ENCODE data around the gene CCDC144A.
"Not testable (repeated sequence)": the region's sequence is repeated elsewhere in the genome, so short reads cannot be mapped to it uniquely, and the experiment has no call there.

The CCDC144A gene

DNA sequence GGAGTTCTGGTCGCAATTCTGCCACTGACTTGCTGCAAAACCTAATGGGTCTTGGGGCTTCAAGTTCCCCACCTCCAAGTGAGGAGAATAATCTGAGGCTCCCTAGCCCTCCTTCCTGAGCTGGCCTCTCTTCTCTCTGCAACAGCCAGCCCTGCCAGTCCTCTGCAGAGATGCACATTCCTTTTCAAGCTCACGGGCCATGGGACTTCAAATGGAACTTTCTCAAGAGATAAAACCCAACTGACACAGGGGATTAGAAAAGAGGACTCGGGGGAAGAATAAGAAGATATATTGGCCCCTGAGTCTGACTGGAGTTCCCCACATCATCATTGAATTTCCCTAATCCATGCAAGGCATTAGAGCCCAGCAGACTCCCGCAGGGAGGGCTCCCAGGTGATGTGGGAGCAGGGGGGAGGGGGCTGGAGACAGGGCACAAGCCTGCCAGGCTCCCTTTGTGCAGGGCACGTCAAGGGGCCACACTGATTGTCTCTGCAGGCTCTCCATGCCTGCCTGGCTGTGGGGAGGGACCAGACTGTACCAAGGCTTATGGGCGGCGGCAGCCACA, 131.0 kb downstream of the CCDC144A start:
- no peak for DNase-seq

DNA sequence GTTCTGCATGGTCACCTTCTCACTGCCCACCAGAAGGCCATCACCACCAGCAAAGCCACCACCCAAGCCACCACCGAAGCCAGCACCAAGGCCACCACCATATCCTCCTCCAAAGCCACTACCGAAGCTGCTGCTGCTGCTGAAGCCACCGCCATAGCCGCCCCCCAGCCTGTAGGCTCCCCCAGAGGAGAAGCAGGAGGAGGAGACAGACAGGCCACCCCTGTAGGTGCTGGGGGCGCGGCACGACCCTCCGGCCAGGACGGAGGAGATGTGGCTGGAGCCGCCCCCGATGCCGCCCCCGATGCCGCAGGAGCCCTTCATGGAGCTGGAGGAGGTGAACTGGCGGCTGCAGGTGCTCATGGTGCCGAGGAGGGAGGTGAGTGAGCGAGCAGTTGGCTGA, 132.1 kb downstream of the CCDC144A start:
- not testable (repeated sequence) for DNase-seq

DNA sequence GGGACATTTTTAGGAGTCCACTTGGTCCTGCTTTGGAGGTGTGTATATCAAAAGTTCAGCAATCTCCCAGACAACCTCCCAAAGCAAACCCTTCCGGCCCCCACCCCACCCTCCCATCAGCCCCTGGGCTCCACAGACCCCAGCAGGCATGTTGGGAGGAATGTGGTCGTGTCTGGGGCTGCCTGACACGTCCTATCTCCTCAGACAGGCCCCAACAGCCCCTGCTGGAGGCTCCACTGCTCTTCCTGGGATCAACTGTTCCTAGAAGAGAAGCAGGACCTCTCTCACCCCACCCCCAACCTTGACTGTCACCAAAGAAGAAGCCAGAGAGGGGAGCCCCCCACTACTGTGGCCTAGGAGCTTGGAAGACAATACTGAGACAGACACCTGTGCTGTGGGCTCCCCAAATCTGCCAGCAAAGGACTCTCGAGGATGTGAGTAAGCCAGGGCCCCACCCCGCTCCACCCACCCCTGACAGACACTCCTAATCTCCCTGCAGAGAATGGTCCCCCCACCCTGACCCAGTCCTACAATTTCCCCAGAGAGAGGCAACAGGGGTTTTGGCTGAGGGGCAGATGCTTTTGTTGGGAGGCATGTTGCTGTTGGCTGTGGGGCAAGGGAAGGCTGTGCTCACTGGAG, 133.8 kb downstream of the CCDC144A start:
- DNase-seq, result not testable (repeated sequence)
